Renal cortical epithelial cell (primary cell): ENCODE results near the gene RNF166. TPM values are rescaled to one million over a fixed set of nuclear protein-coding genes. Genes with fewer than 3 reads are reported as not detected.

Experiments used
- DNase-seq: peaks from one replicate; pipeline ENCODE4 v3.0.0-alpha.2; 2011; ENCODE audit warnings: low read depth
- total RNA-seq: library from RNA; depleted of rRNA; stranded (reverse); fragments of >200 nt; gene quantifications from 2 replicates; pipeline ENCODE4 v1.2.3, GENCODE V29; 2014

Gene RNF166
- total RNA-seq, 1 donor from 2014 or later: 8.4 TPM

DNA sequence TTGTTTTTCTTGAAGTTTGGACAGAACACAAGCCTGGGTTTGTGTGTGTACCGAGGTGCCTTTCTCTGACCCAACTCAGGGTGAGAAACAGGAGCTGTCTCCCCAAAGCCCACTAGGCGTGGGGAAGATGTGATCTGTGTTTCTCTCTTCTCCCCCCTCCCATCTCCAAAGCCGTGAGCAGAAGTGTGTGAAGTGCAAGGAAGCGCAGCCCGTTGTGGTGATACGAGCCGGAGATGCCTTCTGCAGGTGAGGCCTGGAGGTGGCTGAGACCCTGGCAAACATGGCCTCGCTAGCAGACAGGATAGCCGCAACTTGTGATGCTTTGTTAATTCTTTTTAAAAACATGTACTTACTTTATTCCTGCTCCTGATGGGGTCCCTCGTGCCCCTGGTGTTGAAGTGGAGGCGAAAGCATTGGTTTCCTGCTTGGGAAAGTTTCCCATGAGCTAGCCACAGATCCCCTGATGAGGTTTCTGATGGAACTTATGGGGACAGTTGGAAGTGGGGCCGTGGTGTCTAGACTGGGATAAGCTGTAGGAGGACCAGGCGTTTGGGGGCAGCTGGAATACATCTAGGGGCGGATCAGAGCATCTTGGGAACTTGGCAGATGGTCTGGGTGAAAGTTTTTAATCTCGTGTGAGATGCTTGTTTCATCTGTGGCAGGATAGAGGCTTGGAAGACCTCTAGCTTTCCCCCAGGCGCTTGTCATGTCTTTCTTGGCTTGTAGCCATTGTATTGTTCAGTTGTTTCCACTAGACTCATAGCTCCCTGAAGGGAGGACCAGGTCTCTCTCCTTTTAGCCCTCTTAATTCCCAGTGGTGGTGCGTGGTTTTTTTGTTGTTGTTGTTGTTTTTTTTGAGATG, 988 bp upstream of the RNF166 start:
- no peak for DNase-seq

DNA sequence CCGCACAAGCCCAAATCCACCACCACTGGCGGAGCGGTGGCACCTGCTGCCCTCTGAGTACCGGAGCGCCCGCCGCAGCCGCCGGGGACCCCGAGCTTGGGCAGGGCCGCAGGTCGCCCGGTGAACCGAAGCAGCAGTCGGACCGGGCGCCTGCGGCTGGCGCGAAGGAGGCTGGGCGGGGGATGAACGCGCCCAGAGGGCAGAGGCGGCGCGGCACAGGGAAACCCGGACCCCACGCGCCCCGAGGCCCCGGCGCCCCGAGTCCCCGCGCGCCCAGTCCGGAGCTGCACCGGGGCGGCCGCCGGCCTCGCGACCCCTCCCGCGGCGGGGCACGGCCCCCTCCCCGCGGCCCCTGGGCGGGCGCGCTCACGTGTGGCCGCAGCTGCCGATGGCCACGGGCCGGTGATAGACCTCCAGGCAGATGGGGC, 393 bp downstream of the RNF166 start:
- no peak for DNase-seq

DNA sequence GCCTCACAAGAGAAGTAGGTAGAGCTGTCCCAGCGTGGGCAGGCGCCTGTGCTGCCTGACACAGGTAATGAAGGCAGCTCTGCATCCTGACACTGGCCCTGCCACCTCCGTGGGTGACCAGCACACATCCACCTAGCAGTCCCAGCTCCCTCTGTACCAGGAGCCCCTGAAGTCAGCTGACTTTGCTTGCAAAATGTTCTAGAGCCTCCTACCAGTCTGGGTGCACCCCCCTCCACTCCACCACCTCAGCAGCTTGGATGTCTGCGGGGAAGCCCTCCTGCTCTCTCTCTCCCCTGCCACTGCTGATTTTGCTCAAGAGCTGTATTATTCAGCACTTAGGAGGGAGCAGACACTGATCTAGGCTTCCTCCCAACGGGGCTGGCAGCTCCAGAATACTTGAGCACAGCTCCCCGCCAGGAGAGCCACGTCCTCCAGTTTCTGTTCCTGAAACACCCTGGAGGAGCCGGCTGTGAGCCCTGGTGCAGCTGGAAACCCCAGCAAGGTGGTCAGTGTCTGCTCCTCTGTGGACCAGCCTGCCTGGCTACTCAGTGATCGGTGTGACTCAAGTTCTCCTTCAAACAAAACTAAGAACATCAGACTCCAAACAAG, 1.0 kb downstream of the RNF166 start:
- no peak for DNase-seq

DNA sequence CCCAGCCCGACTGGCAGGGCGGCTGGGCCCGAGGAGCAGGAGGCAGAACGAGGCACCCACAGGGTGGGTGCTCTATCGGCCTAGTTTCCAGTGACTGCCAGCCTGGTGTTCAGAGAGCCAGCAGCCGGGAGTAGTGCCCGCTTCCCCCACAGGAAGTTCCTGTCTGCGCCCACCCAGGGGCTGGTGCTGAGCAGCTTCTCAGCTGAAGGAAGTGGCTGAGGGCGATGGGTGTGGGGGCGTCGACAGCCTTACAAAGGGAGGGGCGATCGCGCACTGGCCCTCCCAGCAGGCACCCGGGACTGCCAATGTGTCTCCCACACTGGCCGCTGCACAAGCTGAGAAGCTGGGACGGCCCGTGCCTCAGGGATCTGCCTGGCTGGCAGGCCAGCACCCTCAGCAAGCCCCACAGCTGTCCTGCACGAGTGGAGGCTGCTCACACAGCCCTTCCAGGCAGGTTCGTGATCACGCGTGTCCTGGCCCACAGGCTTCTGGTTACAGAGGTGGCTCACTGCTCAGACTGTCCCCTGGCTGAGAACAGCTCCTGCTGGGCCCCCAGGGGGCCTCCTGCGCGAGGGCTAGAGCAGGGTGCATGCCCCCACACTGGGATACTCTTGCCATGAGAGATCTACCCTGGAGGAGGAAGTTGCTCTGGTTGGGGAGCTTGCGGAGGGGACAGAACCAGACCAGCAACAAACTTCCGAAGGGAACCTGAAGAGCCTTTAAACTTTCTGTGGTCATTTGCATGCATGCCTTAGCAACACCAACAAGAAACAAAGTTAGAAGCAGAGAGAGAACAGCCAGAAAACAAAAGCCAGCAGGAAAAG, 2.5 kb downstream of the RNF166 start:
- DNase-seq: no peak

DNA sequence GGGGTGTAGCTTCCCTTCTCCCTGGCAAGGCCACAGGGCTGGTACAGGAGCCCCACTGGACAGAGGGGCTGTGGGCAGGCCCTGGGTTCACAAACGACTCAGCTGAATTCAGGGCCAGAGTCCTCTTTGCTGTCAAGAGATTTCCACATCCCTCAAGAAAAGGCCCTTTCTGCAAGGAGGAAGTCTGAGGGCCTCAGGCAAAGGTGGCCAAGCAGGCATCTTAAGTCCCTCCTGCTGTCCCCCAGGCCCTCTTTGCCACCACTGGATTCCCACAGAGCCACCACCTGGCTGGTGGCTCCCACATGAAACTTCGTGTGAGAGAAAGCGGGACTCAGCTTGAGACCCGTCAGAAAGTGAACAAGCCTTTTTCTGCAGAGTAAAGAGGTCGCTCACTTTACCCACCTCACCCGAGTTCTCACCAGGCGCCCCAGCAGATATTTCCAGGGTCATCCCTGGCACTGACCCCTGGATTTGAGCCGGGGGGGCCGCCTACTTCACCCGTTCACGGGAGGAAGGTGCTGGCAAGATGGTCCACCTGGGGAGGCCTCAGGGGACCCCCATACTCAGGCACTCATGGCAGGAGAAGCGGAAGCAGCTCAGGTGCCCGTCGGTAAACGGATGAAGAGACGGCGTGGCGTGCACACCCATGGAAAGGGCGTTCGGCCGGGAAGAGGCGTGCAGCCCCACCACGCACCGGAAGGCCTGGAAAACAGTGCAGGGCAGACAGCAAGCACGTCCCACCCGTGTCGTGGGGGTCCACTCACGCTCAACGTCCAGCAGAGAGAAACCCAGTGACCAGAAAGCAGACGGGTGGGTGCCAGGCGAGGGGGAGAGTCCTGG, 3.6 kb downstream of the RNF166 start:
- DNase-seq: no peak

DNA sequence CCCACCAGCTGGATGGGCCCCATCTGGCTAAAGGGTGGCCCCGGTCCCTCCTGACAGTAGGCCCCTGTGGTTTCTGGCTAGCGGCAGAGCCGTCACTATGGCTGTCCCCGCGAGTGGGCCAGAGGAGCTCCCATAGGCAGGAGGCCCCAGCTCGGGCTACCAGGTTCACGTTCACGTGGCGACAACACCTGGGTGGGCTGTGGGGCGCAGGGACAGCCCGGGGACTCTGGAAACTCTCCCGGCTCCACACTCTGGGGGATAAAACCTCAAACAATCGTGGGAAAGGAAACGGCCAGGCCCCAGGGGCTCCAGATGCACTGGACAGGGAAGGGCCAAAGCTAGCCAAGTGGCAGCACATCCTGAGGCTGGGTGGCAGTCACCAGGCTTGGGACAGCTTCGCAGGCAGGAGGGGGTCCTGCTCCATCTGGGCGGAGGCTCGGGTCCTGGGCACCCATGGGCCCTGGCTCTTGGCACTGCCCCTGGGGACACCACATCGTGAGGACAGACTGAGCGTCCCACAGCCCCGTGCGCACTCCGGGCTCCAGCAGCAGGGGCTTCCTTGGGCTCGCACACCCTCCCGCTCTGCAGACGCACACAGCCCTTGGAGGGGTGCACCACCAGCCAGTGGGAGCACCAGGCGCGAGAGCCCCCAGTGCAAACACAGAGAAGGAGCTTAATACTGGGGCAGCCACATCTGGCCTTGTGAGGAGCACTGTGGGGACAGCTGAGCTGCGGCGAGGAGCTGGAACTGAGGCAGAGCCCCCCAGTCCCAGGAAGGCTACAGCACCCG, 4.4 kb downstream of the RNF166 start:
- DNase-seq: no peak

DNA sequence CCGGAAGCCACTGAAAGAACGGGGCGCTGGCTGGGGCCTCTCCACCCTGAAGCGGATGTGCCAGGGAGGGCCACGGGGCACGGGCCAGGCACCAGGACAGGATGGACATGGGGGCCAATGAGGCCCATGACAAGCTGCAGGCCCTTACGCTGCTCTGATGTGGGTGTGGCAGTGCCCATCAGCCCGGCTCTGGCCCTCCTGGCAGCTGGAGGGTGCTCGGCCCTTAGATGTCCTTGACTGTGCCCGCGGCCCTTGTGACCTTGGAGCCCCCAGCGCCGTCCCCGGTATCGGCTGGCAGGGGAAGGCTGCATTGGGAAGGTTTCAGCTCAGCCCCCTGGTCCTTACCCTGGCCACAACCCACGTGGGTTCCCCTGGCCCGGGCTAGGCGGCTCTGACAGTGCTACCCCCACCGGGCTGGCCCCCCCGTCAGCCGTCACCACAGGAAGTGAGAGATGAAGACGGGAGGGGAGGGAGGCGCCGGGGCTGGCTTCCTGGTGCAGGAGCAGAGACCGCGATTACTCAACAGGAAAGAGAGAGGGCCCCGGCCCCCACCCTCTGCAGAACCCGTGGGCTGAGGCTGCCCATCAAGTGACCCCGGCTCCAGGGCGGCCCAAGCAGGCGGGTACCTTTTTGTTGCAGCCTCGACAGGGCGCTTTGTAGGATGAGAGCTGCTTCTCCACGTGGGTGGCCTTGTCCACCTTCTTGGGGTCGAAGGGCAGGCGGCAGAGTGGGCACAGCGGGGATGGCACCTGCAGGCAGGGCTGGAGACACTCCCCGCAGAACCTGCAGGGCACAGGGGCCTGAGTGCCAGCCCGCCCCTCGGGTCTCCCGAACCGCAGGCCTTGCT, 5.3 kb downstream of the RNF166 start:
- peak; percentile 42 for DNase-seq

DNA sequence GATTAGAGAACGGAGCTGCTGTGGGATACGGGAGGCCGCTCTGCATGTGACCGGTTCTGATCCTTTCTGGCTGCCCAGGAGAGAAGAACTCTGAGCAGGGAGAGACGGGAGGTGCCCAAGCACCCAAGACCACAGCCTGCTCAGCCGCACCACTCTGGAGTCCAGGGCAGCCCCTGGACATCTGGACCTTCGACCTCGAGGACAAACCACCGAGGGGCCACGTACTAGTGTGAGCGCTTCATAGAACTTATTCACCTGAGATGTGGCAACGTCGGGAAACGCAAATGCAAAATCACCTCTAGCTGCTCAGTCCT, 5.9 kb downstream of the RNF166 start:
- no peak for DNase-seq

DNA sequence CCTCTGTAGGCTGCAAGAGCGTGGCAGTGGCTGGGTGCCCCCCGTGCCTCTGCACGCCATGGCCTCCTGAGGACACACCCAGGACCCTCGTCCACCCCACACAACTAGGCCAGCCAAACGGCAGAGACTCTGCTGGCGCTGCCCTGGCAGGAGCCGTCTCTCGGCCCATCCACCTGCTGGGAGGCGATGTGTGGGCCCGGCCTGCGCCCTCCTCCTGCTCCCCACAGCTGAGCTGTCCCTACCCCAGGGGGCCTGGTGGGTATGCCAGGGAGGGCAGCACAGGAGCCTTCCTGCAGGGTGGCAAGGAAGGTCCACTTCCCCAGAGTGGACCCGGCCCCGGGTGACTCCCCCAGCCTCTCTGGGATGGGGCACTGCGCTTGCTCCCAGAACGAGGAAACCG, 7.0 kb downstream of the RNF166 start:
- no peak for DNase-seq

DNA sequence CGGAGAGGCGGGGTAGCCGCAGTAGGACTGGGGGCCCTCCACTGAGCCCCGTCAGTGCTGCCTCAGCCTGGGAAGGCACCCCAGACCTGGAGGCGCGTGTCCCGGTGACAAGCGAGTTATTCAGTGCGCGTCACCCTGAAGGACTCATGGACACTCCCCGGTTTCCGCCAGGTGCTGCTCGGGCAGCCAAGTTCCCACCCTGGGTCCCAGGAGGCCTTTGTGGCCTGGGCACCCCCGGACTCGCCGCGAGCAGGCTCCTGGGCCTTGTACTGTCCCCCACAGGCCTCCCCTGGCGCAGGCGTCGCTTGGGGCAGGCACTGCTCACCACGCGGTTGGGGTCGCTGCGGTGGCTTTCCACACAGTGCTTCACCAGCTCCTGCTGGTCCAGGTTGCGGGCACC, 7.6 kb downstream of the RNF166 start:
- no peak for DNase-seq

DNA sequence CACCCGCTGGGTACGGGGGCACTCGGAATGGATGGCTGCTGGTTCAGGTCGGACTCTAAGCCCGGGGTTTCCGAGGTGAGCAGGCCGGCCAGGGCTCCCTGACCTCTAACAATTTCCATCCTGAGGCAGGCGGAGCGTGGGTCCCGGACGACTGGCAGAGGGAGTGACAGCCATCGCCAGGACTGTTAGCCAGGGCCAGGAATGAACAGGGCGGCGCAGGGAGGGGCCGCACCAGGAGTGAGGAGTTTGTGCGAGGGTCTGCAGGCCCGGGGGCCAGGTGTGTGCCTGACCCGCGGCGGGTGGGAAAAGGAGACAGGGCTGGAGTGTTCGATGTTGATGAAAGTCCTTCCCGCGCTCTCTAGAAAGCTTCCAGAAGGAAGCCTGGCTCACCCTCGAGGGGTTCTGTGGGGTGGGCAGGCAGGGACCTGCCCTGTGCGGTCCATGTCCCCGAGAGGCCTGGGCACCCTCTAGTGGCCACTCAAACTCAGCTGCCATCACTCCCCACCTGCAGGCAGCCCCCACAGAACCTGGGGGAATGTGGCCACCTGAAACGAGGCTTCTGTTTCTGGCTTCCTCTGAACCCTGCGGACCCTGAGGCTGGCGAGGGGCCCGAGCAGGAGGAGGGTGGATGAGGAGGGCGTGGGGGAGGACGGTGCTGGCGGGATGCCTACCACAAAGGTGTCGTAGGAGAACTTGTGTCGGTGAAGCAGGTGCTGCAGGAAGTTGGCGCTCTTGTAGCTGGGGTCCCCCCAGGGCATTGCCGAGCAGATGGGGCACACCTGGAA, 8.2 kb downstream of the RNF166 start:
- no peak for DNase-seq

DNA sequence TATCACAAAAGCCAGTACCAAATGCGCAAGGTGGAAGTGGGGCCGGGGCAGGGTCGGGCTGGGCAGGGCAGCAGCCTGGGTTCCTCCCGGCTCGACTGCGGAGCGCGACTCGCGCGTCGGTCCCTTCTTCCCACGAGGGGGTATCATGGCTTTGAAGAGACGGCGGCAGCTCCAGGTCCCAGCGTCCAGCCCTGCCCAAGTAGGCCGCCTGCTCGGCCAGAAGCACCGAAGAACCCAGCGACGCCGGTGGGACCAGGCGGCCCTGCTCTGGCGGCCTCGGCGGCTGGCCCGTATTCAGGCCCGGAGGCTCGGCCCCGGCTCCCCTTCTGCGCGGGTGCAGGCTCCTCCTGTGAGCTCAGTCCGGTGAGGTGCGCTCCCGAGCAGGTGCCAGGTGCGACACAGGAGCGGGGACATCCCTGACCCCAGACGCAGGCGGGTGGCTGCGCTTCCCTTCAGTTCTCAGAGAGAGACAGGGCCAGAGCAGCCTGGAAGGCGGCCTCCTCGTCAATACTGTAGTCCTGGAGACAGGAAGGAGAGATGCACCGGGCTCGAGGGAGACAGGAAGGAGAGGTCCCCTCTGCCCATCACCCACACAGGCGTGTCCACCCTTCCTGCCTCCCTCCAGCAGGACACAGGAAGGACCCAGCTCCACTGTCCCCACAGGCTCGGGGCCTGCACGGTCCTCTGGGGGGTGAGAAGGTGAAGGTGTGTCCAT, 8.9 kb downstream of the RNF166 start:
- DNase-seq: no peak

DNA sequence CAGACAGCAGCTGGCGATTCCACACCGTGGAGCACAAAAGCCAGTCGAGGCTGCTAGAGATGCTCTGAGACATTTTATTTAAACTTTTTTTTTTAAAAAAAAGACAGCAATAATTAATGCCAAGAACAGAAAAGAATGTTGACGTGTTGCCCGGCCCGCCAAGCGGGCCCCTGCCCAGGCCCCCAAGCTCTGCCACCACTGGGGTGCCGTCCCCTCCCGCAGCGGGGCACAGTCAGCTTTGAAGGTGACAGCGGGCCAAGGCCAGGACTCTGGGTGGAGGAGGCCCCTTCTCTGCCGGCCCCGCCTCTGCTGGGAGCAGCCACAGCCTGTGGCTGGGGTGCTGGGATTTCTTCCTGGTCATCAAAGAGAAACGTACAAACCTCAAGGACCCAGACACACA, 9.8 kb downstream of the RNF166 start:
- no peak for DNase-seq

DNA sequence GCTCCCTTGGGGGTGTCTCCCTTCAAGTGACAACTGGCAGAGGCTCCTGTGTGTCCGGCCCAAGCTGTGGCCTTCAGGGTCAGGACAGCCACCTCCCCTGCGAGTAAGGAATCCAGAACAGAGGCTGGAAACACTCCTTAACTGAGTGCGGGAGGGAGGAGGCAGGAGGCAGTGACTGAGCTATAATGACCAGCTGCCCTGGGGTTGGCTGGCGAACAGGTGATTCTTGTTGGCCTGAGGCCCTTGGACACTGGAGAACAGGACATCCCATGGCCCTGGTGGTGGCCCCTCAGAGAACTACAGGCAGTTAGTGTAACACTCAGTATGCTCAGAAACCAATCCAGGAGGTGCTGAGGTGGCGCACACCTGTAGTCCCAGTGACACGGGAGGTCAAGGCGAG, 10.5 kb downstream of the RNF166 start:
- DNase-seq: no peak

DNA sequence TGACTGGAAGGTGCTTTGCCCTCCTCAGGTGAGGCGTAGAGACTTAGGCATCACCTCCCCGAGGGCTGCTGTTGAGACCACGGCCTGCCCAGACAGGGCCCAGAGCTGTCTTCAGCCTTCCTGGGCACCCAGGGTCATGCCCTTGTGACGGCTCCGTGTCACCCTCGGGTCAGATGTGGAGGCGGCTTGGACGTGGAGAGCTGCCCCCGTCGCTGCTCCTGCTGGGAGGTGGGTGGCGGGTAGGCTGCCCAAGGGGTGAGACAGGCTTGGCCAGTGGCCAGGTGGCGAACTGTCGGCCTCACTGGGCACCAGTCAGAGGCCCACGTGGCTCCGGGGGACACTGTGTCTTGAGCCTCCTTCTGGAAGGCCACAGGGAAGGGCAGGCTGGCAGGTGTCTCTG, 11.0 kb downstream of the RNF166 start:
- no peak for DNase-seq

DNA sequence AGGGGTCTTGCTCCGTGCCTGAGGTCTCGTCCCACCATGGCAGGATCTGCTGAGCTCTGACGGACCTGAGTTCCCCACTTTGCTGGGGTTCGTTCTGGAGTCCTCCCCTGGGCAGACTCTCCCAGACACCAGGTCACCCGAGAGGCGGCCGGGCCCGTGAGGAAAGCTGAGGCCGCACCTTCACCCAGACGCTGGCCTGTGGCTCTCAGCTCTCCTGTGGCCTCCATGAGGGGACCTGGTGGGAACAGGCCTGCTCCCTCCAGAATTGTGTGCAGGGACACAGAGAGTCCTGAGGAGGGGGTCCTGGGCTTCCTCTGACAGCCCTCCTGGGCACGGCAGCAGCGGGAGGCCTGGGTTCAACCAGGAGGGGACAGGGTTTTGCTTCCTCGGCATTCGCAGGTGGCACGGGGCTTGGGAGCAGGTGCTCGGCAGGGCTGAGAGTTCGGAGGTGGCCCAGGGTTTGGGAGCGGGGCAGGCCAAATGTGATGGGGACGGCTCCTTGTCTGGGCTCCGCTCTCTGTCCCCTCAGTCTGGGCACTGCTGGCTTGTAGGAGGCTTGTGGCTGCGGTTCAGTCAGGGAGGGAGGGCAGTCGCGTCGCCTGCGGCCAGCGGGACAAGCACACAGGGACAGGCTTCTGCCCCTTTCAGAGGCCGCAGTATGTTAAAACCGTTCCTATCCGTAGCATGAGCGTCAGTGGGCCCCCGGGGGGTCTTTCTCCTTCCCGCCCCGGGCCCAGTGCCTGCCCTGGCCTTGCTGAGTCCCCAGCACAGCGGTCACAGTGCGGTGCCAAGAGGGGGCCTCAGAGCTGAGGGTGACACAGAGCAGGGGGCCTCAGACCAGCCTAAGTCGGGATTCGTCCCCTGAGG, 11.8 kb downstream of the RNF166 start:
- DNase-seq: no peak

DNA sequence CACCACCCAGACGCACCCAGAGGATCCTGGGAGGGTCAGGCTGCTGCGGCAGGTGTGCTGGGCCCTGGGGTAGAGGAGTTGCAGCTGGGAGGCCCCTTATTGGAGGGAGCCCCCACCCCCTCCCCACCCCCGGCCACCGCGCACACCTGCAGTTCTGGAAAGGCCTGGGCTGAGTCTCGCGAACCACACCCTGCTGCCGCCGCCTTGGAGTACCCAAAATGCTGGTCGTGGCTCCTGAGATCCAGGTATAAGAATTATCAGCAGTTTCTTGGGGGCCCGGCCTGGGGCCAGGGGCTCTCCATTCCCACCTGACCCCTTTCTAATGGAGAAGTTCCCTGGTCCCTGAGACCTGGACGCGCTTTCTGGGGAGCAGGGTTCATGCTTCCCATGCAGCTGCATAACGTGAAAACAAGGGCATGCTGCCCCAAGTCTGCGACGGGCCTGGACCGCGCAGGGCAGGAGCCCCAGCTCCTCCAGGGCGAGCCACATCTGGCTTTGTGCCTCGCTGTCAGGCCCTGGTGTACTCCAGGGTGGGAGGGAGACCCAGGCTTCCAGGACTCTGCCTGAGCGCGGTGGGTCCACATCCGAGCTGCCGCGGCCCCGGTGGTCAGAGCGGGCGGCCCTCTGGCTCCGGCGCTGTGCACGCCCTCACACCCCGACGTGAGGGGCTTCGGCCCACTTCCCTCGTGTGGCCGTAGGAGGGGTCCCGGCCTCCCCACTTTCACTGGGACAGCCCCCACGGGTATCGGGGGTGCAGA, 12.6 kb downstream of the RNF166 start:
- DNase-seq: no peak
